Right ventricle myocardium superior (tissue), 1 donor: Measurements from ENCODE around the gene CCDC180. TPM values are rescaled to one million over a fixed set of nuclear protein-coding genes. Genes with fewer than 3 reads are reported as not detected.
"Not testable (repeated sequence)": the region's sequence is repeated elsewhere in the genome, so short reads cannot be mapped to it uniquely, and the experiment has no call there.

ENCODE experiments used
- ATAC-seq: fragments of 200-7000 bp; cut with Tn5 transposase; one replicate; pipeline ENCODE4 v1.9.1; 2020; ENCODE audit warnings: mild to moderate bottlenecking; ENCODE audit not compliant: poor library complexity
- DNase-seq: peaks from one replicate; pipeline ENCODE4 v3.0.0-alpha.2; 2020
- intact Hi-C: fragments of 100-400 bp; cut with DNase I; formaldehyde crosslinking; loops from one replicate; pipeline ENCODE4 v1.11.2; 2022
- total RNA-seq: library from RNA; stranded (reverse); fragmentation: NEBNext Ultra II Directional; extraction: Animal tissue kit (Norgen Biotek cat#: 25700); gene quantifications from one replicate; pipeline ENCODE4 v1.2.1, GENCODE V29; 2021
- donor health status: DM: no; HTN: yes; CAD: no; lungs with severe emphysema.

CCDC180 gene
- total RNA-seq, 1 donor from 2014 or later: 3.1 TPM

- ATAC-seq (no peak), DNase-seq (no peak)
- intact Hi-C loops: no loop called here
Observed at GRCh38 chr9:97309260-97309659, 1.8 kb downstream of the CCDC180 start.

GRCh38 chr9:97310023-97310422, 2.6 kb downstream of the CCDC180 start:
- intact Hi-C loops: no loop called here
- ATAC-seq: no peak
- DNase-seq: no peak

DNA sequence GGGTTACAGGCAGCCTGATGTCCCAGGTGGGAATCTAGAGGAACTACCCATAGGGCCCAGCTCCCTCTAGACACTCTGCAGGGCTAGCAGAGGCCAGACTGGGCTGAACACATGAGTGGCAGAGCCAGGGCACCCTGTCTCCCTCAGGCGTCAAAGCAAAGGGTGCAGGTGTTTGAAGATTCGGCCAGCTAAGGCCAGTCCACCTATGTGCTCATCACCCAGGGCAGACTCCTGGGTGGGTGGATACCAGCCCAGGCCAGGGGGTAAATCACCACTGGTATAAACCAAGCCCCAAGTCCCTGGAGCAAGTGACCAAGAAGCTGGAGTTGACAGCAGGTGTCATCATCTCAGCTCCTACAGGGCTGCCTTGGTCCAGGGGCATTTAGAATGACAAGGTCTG, 3.4 kb downstream of the CCDC180 start:
- no peak for ATAC-seq
- DNase-seq: no peak
- intact Hi-C loops: no loop called here

GRCh38 chr9:97311798-97312500, 4.5 kb downstream of the CCDC180 start:
- DNase-seq: no peak
- ATAC-seq: no peak
- intact Hi-C loops: no loop called here

GRCh38 chr9:97312556-97312955, 5.1 kb downstream of the CCDC180 start:
- ATAC-seq: no peak
- intact Hi-C loops: no loop called here
- DNase-seq: no peak

GRCh38 chr9:97313243-97313642, 5.8 kb downstream of the CCDC180 start:
- DNase-seq (no peak), ATAC-seq (no peak)
- intact Hi-C loops: no loop called here

- DNase-seq (no peak), ATAC-seq (no peak)
- intact Hi-C loops: no loop called here
Observed at GRCh38 chr9:97313746-97314145, 6.3 kb downstream of the CCDC180 start.

GRCh38 chr9:97314503-97314902, 7.0 kb downstream of the CCDC180 start:
- ATAC-seq: no peak
- DNase-seq: no peak
- intact Hi-C loops: no loop called here

- DNase-seq (no peak), ATAC-seq (no peak)
- intact Hi-C loops: no loop called here
Observed at GRCh38 chr9:97315550-97315949, 8.1 kb downstream of the CCDC180 start.

- ATAC-seq: no peak
- DNase-seq: no peak
- intact Hi-C loops: no loop called here
Observed at GRCh38 chr9:97316904-97317303, 9.4 kb downstream of the CCDC180 start.

- intact Hi-C loops: no loop called here
- ATAC-seq (no peak), DNase-seq (no peak)
Observed at GRCh38 chr9:97318433-97318832, 11.0 kb downstream of the CCDC180 start.

DNA sequence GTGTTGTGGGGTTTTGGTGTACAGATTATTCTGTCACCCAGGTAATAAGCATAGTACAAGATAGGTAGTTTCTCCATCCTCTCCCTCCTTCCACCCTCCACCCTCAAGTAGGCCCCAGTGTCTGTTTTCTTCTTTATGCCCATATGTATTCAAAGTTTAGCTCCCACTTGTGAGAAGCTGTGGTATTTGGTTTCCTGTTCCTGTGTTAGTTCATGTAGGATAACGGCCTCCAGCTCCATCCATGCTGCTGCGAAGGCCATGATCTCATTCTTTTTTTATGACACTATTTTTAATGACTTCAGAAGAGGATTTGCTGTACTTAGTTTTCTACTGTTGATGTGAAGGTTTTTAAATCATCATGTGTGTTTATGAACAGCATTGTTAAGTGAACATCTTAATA, 11.9 kb downstream of the CCDC180 start:
- DNase-seq (no peak), ATAC-seq (no peak)
- intact Hi-C loops: no loop called here

DNA sequence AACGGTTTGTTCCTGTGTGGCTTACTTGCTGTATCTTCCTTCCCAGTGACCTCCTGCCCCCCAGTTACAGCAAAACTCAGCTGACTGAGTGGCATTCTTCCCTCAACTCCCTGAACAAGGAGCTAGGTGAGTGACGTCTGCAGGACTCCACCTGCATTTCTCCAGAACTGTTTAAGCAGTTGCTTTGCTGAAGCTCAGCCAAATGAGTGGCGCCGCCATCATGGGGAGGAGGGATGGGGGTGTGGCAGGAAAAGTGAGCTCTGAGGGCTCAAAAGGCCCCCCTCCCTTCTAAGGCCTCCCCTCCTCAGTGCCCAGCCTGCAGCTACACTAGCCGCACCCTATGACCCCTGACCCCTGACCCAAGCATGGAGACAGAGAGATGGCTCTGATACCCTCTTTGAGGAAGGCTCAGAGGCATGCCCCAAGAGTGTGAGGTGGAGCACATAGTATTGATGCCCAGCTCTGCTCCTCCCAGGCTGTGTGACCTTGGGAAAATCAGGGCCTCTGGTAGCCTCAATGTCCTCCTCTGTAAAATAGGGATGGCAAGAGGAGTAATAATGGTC, 12.7 kb downstream of the CCDC180 start:
- ATAC-seq: no peak
- intact Hi-C loops: no loop called here
- DNase-seq: no peak

GRCh38 chr9:97321251-97321650, 13.8 kb downstream of the CCDC180 start:
- intact Hi-C loops: no loop called here
- ATAC-seq (no peak), DNase-seq (no peak)

DNA sequence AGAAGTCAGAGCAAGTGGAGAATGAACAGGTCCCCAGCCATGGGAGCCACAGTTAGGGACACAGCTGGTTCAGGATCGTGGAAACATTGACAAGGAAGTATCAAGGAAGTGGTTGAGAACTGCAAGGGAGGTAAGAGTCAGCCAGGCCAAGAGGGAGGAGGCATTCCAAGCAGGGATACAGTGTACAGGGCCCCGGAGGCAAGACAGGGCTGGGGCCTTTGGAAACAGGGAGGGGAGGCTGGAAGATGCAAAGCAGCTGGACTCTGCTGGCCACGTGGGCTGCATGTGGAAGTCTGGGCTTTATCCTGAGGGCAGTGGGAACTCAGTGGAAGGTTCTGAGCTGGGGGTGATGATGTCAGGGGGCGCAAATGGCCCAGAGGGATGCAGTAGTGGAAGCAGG, 14.2 kb downstream of the CCDC180 start:
- ATAC-seq: no peak
- intact Hi-C loops: no loop called here

DNA sequence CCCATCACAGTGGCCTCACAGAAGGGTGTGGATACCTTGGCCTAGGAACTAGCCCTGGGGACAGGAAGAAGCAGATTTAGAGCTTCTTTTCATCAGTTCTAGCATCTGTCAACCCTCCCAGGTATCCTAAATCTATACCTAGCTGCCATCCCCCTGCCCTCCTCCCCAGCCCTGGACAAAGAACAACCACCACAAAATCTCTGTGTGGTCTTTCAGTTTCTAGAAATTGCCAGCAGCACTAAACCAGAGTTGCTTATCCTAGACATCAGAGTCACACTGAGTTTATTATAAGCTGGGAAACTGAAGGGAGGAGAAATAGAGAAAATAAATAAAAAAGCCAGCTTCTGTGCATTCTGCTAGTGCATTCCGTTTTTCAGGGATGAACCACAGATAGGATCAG, 14.6 kb downstream of the CCDC180 start:
- intact Hi-C loops: no loop called here
- no peak for DNase-seq
- ATAC-seq: no peak

More for the DNA sequence above, 14.2 kb downstream of the CCDC180 start:
- DNase-seq: no peak

GRCh38 chr9:97324954-97325353, 17.5 kb downstream of the CCDC180 start:
- DNase-seq (no peak), ATAC-seq (no peak)
- intact Hi-C loops: no loop called here

- intact Hi-C loops: no loop called here
- ATAC-seq (no peak), DNase-seq (no peak)
Observed at GRCh38 chr9:97327562-97327961, 20.1 kb downstream of the CCDC180 start.

DNA sequence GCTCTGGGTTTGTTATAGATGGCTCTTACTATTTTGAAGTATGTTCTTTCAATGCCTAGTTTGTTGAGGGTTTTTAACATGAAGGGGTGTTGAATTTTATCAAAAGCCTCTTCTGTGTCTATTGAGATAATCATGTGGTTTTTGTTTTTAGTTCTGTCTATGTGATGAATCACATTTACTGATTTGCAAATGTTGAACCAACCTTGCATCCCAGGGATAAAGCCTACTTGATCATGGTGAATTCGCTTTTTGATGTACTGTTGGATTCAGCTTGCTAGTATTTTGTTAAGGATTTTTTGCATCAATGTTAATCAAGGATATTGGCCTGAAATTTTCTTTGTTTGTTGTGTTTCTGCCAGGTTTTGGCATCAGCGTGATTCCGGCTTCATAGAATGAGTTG, 25.5 kb downstream of the CCDC180 start:
- DNase-seq (no peak), ATAC-seq (no peak)
- intact Hi-C loops: no loop called here

GRCh38 chr9:97335622-97336021, 28.2 kb downstream of the CCDC180 start:
- DNase-seq, ATAC-seq: not testable (repeated sequence)

GRCh38 chr9:97348871-97349270, 41.4 kb downstream of the CCDC180 start:
- intact Hi-C loops: no loop called here
- DNase-seq (no peak), ATAC-seq (no peak)

More at GRCh38 chr9:97335622-97336021, 28.2 kb downstream of the CCDC180 start:
- intact Hi-C loops: not testable (repeated sequence)
